C4-2B (cell line): Measurements from ENCODE around the gene PCA3.
A peak's percentile ranks its signal among the peaks of the same experiment; 100 is the strongest.

Experiments
- H3K27ac ChIP-seq: fragments of 450-650 bp; 2 replicates; pipeline ENCODE4 v1.5.1; 2017
- ZFX ChIP-seq: fragments of 450-650 bp; IDR thresholded peaks from 2 replicates; pipeline ENCODE4 v1.6.1; 2017
- TF ChIP-seq, protein P1 (sequence below): fragments of 450-650 bp; conservative IDR thresholded peaks from 2 replicates; pipeline ENCODE4 v1.5.1; 2017; ENCODE audit warnings: mild to moderate bottlenecking

Gene PCA3

DNA sequence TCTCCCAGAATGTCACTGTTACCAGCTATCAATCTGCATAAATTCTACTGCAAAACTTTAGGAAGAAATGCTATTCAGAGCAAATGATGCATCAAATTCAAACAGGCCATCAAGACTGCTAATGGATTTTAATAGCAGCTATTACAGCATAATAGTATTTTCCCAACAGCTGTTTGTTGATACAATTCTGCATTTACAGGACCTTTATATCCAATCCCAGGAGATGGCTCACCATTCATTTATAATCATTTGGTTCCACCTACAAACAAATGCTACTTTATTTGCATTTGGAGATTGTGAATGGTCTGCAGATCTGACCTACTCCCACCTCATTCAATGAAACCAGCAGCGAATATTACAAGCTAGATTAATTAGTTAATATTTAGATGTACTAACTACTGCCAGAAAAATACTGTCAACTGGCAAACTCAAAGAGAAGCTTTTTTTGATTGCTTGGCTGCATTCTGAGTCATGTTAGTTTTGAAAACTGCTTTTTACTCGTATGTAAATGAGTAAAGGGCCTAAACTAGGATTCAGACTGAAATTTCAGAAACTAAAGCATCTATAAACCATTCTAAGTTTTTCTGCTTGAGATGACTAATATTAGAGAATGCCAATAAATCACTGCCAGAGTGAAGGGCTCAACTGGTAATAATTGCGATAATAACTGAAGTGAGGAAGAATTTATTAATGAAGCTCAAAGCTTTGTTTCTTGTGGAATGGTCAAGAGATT, 7.1 kb upstream of the PCA3 start:
- no peak overlapping the region for H3K27ac ChIP-seq
- TF ChIP-seq, protein P1, sequence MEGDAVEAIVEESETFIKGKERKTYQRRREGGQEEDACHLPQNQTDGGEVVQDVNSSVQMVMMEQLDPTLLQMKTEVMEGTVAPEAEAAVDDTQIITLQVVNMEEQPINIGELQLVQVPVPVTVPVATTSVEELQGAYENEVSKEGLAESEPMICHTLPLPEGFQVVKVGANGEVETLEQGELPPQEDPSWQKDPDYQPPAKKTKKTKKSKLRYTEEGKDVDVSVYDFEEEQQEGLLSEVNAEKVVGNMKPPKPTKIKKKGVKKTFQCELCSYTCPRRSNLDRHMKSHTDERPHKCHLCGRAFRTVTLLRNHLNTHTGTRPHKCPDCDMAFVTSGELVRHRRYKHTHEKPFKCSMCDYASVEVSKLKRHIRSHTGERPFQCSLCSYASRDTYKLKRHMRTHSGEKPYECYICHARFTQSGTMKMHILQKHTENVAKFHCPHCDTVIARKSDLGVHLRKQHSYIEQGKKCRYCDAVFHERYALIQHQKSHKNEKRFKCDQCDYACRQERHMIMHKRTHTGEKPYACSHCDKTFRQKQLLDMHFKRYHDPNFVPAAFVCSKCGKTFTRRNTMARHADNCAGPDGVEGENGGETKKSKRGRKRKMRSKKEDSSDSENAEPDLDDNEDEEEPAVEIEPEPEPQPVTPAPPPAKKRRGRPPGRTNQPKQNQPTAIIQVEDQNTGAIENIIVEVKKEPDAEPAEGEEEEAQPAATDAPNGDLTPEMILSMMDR: no peak
- TF ChIP-seq ZFX: no peak

DNA sequence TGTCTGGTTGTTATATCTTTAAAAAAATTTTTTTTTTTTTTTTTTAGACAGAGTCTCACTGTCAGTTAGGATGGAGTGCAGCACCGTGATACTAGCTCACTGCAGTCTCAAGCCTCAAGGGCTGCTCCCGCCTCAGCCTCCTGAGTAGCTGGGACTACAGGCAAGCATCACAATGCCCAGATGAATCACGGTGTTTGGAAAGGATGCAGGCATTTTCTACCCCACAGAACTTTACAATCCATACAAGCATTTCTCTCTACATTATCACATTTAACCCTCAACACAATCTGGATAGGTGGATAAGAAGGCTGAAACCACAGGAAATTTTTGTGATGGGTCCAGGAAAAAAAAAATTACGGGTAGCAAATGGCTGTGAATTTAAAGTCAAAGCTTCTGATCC, 5.8 kb upstream of the PCA3 start:
- TF ChIP-seq, protein P1: no peak
- no peak for TF ChIP-seq ZFX
- H3K27ac ChIP-seq: no peak overlapping the region; the same call in 1 of the 2 replicates

DNA sequence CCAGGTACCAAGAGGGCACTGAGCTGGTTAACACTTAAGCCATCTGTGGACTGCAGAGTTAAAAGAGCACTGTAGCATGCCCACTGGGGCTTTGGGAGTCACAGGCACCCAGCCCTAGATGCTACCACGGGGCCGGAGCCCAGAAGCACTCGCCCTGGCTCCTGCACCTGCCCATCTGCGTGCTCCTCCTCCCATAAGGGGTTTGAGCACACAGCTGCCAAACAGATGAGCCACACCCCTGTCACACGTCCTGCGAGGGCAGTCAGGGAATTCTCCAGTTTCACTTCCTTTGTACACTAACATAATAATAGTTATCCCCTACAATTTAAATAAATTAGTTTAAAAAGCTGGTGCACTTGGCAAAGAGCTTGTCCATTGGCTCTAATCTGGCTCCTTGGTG, 4.5 kb upstream of the PCA3 start:
- no peak for TF ChIP-seq ZFX
- H3K27ac ChIP-seq: peak overlapping the region; percentile 9; the same call in 1 of the 2 replicates

DNA sequence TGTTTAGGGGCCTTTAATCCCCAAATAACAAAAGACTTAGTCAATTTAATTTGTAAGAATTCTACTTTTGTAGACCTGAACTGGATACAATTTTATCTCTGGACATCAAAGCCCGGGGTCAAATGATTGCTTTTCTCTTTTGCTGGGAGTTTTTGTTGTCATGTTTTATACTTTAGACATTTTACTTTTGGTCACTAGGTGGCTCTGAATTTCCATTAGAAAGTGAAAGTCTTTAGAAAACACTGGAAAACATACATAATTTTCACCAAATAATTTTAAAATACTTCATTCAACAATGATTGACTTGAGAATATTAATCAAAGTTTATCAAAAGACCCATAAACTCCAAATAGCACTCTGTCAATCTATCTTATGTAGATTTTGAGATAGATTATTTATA, 2.8 kb upstream of the PCA3 start:
- TF ChIP-seq ZFX: no peak
- TF ChIP-seq, protein P1: peak; percentile 74
- no peak overlapping the region for H3K27ac ChIP-seq

DNA sequence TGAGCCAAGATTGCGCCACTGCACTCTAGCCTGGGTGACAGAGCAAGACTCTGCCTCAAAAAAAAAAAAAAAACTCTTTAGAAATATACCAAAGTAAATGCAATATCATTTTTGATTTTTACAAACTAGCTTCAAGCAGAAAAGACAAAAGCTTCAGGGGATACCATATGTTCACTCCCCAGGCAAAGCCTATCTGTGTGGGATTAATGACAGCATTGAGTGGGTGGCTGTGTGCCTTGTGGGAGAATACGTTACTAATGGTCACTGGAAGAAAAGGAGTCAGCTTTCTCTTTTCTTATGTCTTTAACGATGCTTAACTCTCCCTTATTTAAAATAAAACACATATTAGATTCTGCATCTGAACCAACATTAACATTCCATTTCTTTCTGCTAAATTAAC, 1.9 kb downstream of the PCA3 start:
- TF ChIP-seq ZFX: no peak
- TF ChIP-seq, protein P1: no peak
- H3K27ac ChIP-seq: no peak overlapping the region

DNA sequence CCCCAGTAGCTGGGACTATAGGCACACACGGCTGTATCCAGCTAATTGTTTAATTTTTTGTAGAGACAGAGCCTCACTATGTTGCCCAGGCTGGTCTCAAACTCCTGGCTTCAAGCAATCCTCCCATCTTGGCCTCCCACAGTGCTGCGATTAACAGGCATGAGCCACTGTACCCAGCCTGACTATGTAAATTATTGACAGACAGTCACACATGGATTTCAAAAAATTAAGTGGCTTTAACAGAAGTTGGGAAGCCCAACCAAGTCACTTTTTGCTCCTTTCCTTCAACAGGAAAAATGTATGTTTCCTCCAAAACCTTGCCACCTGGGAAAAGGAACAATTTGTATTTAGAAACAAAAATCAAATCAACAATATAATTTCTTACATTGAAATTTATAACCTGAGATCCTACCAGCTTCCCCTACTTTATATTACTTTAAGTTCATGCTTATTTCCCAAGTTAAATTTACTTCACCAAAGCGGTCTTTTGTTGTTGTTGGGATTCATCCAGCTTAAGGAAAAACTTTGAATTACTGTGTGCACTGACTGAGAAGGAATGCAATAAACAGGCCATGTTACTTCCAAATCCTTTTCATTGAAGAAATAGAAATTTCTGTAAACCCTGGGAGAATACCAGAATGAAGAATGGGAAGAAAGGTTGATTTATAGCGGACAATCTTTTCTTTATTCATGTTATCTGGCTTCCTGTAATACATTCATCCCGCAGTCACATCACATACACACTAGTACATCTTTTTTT, 8.6 kb downstream of the PCA3 start:
- H3K27ac ChIP-seq: 0 out of 2 replicates have a peak overlapping the region, but pooled peaks have one; percentile 15
- no peak for TF ChIP-seq ZFX
- TF ChIP-seq, protein P1: no peak

DNA sequence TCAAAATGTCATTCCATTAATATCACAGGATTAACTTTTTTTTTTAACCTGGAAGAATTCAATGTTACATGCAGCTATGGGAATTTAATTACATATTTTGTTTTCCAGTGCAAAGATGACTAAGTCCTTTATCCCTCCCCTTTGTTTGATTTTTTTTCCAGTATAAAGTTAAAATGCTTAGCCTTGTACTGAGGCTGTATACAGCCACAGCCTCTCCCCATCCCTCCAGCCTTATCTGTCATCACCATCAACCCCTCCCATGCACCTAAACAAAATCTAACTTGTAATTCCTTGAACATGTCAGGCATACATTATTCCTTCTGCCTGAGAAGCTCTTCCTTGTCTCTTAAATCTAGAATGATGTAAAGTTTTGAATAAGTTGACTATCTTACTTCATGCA, 20.6 kb downstream of the PCA3 start:
- TF ChIP-seq ZFX: no peak
- TF ChIP-seq, protein P1: no peak

More for the DNA sequence above, 20.6 kb downstream of the PCA3 start:
- no peak overlapping the region for H3K27ac ChIP-seq
